Activated CD8-positive, alpha-beta memory T cell treated with anti-CD3 and anti-CD28 coated beads, Interleukin-2, amount 50 U/mL, for 24 hours (primary cell): ENCODE measurements around the gene ZDHHC14.
"Not testable (repeated sequence)": the region's sequence is repeated elsewhere in the genome, so short reads cannot be mapped to it uniquely, and the experiment has no call there.

Experiments used
- DNase-seq: peaks from one replicate; pipeline ENCODE4 v3.0.0-alpha.2; 2020; ENCODE audit errors: extremely low read depth

Gene ZDHHC14

GRCh38 chr6:157570752-157571151 lies 189.8 kb downstream of the ZDHHC14 start:
- DNase-seq, result no peak

DNA sequence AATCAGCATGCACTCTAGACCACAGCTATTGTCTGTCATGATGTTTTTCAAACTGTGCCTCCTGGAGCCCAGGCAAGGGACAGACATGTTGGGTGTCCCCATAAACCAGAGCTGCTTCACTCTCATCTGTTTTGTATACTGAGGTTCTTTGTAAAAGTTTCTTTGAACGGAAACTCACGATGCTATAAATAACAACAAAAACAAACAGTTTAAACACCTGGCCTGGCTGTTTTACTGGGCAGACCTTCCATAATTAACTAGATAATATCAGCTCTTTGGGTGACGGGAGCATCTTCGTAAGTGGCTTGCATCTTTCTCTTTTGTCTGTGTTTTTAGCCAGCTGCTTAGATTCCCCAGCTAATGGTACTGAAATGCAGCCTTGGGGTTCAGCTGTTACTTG lies 190.3 kb downstream of the ZDHHC14 start:
- no peak for DNase-seq

DNA sequence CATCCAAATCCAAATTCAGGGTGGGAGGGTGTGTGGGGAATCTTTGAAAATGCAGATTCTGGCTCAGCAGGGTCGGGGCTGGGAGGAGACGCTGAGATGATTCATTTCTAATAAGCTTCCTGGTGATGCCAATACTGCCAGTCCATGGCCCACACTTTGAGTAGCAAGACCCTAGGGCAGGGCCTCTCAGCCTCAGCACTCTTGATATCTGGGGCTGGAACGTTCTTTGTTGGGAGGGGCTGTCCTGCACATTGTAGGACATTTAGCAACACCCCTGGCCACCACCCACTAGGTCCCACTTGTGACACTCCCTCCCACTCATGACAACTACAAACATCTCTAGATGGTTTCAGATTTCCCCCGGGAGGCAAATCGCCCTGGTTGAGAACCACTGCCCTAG lies 191.0 kb downstream of the ZDHHC14 start:
- no peak for DNase-seq

DNA sequence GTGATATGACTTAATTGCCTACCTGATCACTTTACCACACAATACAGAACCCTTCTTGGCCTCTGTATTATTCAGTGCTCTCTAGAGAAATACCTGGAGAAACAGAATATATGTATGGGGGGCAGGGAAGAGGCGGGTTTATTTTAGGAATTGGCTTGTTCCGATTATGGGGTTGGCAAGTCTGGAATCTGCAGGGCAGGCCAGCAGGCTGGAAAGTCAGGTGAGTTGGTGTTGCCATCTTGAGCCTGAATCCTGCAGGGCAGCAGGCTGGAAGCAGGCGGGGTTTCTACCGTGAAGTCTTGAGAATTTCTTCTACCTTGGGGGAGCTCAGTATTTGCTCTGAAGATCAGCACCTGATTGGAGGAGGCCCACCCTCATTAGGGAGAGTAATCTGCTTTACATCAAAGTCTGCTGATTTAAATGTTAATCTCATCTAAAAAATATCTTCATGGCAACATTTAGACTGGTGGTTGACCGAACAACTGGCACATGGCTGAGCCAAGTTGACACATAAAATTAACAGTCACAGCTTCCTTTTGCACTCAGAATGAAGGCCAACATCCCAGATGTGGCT lies 193.9 kb downstream of the ZDHHC14 start:
- no peak for DNase-seq

GRCh38 chr6:157575436-157576145 lies 194.6 kb downstream of the ZDHHC14 start:
- no peak for DNase-seq

DNA sequence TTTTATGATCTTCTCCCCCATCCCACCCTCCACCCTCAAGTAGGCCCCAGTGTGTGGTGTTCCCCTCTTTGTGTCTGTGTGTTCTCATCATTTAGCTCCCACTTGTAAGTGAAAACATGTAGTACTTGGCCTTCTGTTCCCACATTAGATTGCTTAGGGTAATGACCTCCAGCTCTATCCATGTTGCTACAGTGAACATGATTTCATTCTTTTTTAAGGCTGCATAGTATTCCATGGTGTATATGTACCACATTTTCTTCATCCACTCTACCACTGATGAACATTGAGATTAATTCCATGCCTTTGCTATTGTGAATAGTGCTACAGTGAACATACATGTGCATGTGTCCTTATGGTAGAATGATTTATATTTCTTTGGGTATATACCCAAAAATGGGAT lies 196.0 kb downstream of the ZDHHC14 start:
- DNase-seq, result not testable (repeated sequence)

DNA sequence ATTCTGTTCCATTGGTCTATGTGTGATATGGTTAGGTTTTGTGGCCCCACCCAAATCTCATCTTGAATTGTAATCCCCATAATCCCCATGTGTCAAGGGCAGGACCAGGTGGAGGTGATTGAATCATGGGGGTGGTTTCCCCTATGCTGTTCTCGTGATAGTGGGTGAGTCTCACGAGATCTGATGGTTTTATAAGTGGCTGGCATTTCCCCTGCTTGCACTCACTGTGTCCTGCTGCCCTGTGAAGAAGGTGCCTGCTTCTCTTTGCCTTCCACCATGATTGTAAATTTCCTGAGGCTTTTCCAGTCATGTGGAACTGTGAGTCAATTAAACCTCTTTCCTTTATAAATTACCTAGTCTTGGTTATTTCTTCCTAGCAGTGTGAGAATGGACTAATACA lies 197.5 kb downstream of the ZDHHC14 start:
- not testable (repeated sequence) for DNase-seq

GRCh38 chr6:157579467-157580031 lies 198.6 kb downstream of the ZDHHC14 start:
- no peak for DNase-seq

DNA sequence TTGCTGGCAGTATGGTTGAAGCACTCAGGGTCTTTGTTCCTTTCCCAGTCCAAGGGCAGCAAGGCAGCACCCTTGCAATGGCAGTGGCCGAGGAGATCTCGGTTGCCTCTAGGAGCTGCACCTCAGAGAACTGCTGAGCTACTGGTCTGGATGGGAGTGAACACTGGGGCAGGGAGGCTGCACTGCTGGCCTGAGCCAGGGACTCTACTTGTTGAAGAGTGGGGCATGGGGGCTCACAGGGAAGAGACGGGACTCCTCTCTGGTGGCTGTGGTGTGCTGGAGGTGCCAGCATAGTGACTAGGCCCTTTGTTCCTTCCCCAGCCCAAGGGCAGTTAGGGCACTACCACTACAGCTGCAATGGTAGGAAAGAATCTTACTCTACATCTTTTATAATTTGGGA lies 203.0 kb downstream of the ZDHHC14 start:
- DNase-seq, result no peak

DNA sequence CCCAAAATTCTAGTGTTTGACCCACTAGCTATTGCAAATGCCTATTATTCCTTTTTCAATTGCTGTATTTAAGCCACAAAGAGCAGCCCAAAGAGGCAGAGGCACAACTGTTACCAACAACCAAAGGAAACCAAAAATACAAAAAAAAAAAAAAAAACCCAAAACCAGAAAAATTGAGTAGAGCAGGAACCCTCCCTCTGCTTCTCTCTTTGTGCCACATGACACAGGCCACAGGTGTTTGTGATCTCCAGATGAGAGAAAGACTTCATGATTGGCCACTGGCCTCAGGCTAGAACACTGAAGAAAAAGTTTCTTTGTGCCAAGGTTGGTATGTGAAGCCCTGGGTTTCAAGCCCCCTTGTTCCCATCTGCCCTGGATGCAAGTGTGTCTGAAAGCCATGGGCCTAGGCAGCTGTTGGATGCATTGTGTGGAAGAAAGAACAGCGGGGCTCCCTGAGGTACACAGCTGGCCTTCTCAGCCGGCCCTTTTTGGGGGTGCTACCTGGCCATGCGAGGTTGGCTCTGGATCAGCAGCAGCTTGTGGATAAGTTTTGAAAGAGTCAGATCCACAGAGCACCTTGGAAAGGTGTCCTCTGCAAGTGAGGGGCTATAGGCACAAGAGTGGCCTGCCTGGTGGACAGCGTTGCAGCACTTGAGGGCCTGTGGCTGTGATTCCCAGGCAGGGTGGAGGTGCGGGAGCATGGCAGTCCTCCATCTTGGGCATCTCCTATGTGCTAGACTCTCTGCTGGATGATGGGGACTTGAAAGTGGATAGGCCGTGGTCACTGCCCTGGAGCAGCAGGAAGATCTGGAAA lies 204.5 kb downstream of the ZDHHC14 start:
- no peak for DNase-seq

DNA sequence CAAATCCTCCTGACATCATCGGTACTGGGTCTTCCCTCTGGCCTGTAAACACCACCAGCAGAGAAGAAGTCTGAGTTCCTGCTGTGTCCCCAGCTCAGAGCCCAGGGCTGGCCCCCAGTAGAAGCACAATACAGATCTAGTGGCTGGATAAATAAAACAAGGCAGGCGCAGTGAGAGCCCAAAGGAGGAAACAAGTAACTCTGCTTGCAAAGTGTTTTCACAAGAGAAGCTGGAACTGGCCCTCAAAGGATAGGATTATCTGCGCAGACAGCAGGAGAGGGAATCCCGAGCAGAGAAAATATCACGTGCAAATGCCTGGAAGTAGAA lies 205.1 kb downstream of the ZDHHC14 start:
- DNase-seq, result no peak

GRCh38 chr6:157586476-157587126 lies 205.6 kb downstream of the ZDHHC14 start:
- no peak for DNase-seq

GRCh38 chr6:157587127-157587926 lies 206.3 kb downstream of the ZDHHC14 start:
- DNase-seq, result no peak

DNA sequence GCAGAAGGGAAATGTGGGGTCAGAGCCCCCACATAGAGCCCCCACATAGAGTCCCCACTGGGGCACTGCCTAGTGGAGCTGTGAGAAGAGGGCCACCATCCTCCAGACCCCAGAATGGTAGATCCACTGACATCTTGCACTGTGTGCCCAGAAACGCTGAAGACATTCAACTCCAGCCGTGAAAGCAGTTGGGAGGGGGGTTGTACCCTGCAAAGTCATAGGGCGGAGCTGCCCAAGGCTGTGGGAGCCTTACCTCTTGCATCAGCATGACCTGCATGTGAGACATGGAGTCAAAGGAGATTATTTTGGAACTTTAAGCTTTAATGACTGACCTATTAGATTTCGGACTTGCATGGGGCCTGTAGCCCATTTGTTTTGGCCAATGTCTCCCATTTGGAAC lies 209.7 kb downstream of the ZDHHC14 start:
- not testable (repeated sequence) for DNase-seq

DNA sequence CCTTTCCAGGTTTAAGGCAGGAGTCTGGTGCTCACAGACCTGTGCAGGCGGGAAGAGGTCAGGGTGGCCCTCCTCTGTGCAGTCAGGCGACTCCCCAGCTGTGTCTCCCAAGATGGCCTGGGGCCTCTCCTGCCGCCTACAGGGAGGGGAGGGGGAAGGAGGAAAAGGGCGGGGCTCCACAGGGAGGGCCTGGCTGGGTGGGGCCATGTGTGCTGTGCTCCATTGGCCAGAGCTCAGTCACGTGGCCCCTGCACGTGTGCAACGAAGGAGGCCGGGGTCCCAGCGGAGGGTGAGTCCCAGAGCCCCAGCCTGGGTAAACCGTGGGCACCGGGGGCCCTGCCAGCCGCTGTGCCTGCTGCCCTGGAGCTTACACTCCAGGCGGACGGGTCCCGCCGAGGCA lies 211.6 kb downstream of the ZDHHC14 start:
- no peak for DNase-seq

DNA sequence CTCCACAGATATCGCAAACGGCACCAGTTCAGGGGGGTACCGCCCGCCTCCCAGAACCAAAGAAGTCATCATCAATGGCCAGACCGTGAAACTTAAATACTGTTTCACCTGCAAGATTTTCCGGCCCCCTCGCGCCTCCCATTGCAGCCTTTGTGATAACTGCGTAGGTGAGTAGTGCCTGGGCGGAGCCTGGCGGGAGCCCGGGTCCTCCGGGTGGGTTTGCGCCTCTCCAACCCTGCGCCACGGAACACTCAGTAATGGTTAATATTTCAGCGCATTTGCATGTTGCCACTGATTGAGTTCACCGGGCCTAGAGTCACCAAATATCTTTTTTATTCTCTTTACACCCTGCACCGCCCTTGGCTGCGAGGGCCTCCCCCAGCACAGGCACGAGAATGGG lies 212.0 kb downstream of the ZDHHC14 start:
- DNase-seq, result no peak

GRCh38 chr6:157593596-157593995 lies 212.6 kb downstream of the ZDHHC14 start:
- no peak for DNase-seq

DNA sequence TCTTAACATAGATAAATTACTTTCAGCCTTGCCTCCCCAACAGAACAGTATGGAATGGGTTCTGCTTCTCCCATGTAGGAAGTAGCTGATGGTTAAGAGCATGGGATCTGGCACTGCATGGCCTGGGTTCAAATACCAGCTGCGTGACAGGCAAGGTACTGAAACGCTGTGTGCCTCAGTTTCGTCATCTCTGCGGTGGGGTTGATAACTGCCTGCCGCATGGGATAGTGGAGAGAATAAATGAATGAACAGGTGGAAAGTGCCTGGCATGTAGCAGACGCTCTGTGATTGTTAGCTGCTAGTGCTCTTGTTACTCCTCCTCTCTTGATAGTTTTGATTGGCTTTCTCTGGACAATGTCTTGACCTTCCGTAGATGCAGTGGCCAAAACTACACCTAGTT lies 213.3 kb downstream of the ZDHHC14 start:
- no peak for DNase-seq

GRCh38 chr6:157595768-157596167 lies 214.8 kb downstream of the ZDHHC14 start:
- DNase-seq, result no peak

- DNase-seq, result no peak
Measured at GRCh38 chr6:157596461-157596860, 215.5 kb downstream of the ZDHHC14 start.

- no peak for DNase-seq
Measured at GRCh38 chr6:157596886-157597285, 215.9 kb downstream of the ZDHHC14 start.
